Activated T-helper 1 cell treated with anti-CD3 and anti-CD28 coated beads, Interleukin-12 subunit alpha, Interleukin-12 subunit beta, Interleukin-2, Interleukin-4 antibody, amounts not matched to agents 30 ng/mL and 10 ng/mL and 1 ng/mL, durations not matched to agents 14 hours and 24 hours and 36 hours (primary cell): ENCODE results near the gene PRDM15. TPM values are rescaled to one million over a fixed set of nuclear protein-coding genes. Genes with fewer than 3 reads are reported as not detected.

Experiments
- DNase-seq: peaks from one replicate; pipeline ENCODE4 v3.0.0; 2021; ENCODE audit warnings: low spot score
- H3K27ac Mint-ChIP-seq: one replicate; pipeline ENCODE4 v1.8.0; 2021; ENCODE audit warnings: mild to moderate bottlenecking, mixed read lengths
- H3K27me3 Mint-ChIP-seq: one replicate; pipeline ENCODE4 v1.8.0; 2022; ENCODE audit warnings: mild to moderate bottlenecking, moderate library complexity, mixed read lengths; ENCODE audit not compliant: insufficient read depth
- H3K36me3 Mint-ChIP-seq: one replicate; pipeline ENCODE4 v1.8.0; 2021; ENCODE audit warnings: low read depth, mixed read lengths
- H3K4me1 Mint-ChIP-seq: one replicate; pipeline ENCODE4 v1.8.0; 2021; ENCODE audit warnings: low read depth, mixed read lengths
- H3K4me3 Mint-ChIP-seq: one replicate; pipeline ENCODE4 v1.8.0; 2021; ENCODE audit warnings: mild to moderate bottlenecking, moderate library complexity, mixed read lengths
- H3K9me3 Mint-ChIP-seq: one replicate; pipeline ENCODE4 v1.8.0; 2021; ENCODE audit warnings: mixed read lengths
- intact Hi-C: fragments of 100-400 bp; cut with micrococcal nuclease; formaldehyde crosslinking; loops from one replicate; pipeline ENCODE4 v1.15.1; 2024
- total RNA-seq: library from RNA; stranded (reverse); gene quantifications from 2 replicates; pipeline ENCODE4 v1.2.3, GENCODE V29; 2022

Gene PRDM15
- total RNA-seq, 1 donor from 2014 or later, result 18.1 TPM

- intact Hi-C loops, result no loop called here
- Mint-ChIP-seq H3K27me3 (no peaks in the 10 kb centered on the region), H3K4me1 (no peaks in the 10 kb centered on the region), H3K9me3 (no peaks in the 10 kb centered on the region), H3K36me3 (no peaks in the 10 kb centered on the region), H3K4me3 (no peak overlapping the region), H3K27ac (no peak overlapping the region)
- DNase-seq, result no peak
Measured at GRCh38 chr21:41754479-41754891, 124.7 kb downstream of the PRDM15 start.

DNA sequence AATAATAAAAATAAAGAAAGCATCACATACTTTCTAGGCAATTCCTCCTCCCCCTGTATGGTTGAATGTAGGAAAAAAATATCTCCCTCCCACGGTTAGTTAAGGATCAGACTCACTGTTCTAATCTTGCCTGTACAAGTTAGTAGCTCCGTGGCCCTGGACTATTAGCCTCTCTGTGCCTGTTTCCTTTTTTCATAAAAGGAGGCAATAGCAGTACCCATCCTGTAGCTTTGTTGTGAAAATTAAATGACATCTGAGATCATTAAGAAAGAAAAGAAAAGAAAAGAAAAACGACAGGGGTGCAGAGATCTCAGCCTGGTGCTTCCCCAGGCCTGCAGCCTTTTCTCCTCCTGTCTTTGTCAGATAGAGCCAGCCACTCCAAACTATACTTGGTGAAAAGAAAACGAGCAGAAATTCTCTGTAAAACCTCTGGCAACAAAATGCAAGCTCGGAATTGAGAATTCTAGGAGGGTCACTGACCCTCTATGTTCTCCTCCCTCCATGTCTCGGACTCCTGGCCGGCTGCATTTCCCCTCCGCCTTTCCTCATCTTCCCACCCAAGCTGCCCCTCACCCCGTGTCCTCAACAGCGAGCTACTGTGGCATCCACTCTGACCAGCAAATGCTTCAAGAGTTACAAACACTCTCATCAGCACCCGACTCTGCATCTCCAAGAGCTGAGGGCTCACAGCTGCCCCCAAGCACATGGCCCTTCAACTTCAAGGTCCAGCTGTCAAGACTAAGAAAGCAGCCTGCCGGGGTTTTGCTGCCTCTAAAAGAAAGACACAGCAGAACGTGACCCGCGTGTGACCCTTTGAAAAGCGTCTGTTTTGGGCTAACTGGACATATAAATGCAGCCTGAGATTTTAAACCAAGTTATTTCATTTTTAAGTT is 125.9 kb downstream of the PRDM15 start:
- DNase-seq, result no peak
- H3K4me1 Mint-ChIP-seq, result no peaks in the 10 kb centered on the region
- no peaks in the 10 kb centered on the region for H3K9me3 Mint-ChIP-seq
- no peaks in the 10 kb centered on the region for H3K27me3 Mint-ChIP-seq
- no peaks in the 10 kb centered on the region for H3K36me3 Mint-ChIP-seq
- H3K27ac Mint-ChIP-seq, result no peak overlapping the region
- intact Hi-C loops, result no loop called here
- no peak overlapping the region for H3K4me3 Mint-ChIP-seq

DNA sequence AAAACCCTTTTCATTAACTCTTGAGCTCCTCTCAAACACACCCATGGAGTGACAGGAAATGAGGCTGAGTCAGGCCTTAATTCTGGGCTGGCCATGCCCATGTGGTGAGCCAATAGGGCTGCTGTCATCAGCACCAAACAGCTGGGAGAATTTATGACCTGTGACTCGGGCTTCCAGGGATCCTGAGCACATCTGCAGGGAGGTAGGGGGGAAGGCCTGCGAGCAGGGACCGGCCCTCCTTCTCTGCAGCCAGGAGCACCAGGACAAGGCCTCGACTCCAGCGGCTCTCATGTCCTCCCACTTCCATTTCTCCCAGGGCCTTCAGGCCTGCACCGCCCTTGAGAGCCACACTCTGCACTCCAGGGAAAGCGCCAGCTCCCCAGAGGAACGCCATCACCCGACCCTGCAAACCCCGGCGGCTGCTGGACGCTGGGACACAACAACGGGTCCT is 126.9 kb downstream of the PRDM15 start:
- Mint-ChIP-seq H3K36me3 (no peaks in the 10 kb centered on the region), H3K4me1 (no peaks in the 10 kb centered on the region), H3K27ac (no peak overlapping the region), H3K27me3 (no peaks in the 10 kb centered on the region), H3K4me3 (no peak overlapping the region), H3K9me3 (no peaks in the 10 kb centered on the region)
- DNase-seq, result no peak
- intact Hi-C loops, result no loop called here

DNA sequence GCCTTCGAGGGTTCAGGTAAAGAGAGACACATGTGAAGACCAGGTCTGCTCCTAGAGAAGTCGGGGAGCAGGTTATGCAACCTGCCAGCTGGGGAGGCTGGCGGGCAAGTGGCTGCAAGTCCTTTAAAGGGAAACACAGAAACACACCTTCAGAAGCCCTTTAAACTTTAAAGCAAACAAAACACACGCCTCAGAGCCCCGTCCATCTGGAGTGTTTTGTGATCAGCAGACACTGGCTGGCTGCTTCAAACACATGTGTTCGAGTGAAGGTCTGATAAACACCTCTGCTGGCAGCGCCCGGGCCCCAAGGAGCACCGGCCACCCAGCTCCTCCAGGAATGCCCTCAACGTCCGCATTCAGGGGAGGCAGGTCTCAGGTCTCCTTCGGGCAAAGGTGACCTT is 127.5 kb downstream of the PRDM15 start:
- Mint-ChIP-seq H3K27ac (no peak overlapping the region), H3K36me3 (no peaks in the 10 kb centered on the region), H3K4me1 (no peaks in the 10 kb centered on the region), H3K4me3 (no peak overlapping the region), H3K27me3 (no peaks in the 10 kb centered on the region), H3K9me3 (no peaks in the 10 kb centered on the region)
- no peak for DNase-seq
- intact Hi-C loops, result no loop called here

DNA sequence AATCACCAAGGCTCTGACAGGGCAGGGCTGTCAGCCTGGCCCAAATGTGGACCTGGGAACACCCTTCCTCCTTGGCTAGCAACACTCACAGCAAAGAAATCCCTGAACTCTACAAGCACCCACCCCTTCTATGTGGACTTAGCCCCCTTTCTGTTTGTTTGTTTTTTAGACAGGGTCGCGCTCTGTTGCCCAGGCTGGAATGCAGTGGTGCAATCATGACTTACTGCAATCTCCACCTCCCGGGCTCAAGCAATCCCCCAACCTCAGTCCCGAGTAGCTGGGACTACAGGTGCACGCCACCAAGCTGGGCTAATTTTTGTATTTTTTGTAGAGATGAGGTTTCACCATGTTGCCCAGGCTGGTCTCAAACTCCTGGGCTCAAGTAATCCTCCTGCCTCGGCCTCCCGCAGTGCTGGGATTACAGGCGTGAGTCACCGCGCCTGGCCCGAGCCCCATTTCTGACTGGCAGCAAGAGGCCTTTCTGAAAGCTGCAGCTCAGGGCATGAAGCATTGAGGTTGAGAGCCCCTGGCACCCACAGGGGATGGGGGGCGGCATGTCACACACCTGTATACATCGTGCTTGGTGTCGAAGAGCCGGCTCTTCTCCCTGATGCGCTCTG is 128.5 kb downstream of the PRDM15 start:
- Mint-ChIP-seq H3K4me3 (no peak overlapping the region), H3K27ac (no peak overlapping the region), H3K27me3 (no peaks in the 10 kb centered on the region), H3K4me1 (no peaks in the 10 kb centered on the region), H3K9me3 (no peaks in the 10 kb centered on the region), H3K36me3 (no peaks in the 10 kb centered on the region)
- DNase-seq, result no peak
- intact Hi-C loops, result no loop called here

DNA sequence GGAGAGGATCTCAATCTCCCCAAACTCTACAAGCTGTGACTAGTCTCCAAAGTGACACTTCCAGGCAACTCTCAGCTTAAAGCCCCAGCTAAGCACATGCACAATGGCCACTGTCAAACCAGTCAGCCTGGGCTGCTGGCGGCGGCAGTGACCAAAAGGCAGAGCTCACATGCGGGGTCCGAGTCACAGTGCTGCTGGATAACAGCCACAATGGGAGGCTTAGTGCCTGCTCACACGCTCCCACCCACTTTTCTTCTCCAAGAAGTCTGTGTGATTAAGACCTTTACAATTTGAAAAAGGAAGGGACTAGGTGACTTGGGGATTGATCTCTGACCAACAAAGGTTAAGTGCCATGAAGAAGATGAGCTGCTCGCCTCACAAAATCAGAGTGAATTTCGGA is 129.1 kb downstream of the PRDM15 start:
- intact Hi-C loops, result no loop called here
- H3K4me1 Mint-ChIP-seq, result no peaks in the 10 kb centered on the region
- DNase-seq, result no peak
- H3K4me3 Mint-ChIP-seq, result no peak overlapping the region
- no peaks in the 10 kb centered on the region for H3K27me3 Mint-ChIP-seq
- H3K9me3 Mint-ChIP-seq, result no peaks in the 10 kb centered on the region
- H3K36me3 Mint-ChIP-seq, result no peaks in the 10 kb centered on the region
- no peak overlapping the region for H3K27ac Mint-ChIP-seq

DNA sequence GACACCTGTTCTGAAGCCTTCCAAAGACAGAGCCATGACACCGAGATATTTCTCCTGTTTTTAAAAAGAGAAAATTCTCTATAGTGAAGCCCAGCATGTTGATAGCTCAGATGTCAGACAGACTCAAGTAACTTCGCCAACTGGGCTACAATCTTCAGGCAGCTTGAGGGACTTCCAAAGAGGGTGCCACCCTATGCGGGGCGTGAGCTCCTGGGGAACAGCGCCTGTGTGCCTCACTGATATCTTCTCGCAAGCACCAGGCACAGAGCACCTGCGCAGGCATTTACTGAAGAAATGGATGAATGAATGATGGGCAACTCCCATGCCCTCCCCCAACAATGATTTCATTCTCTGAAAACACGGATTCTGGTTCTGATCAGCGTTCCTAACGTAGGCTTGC is 129.9 kb downstream of the PRDM15 start:
- Mint-ChIP-seq H3K9me3 (no peaks in the 10 kb centered on the region), H3K36me3 (no peaks in the 10 kb centered on the region), H3K4me1 (no peaks in the 10 kb centered on the region), H3K4me3 (no peak overlapping the region), H3K27me3 (no peaks in the 10 kb centered on the region), H3K27ac (no peak overlapping the region)
- no peak for DNase-seq
- intact Hi-C loops, result no loop called here

Other genes starting within 250 kb of the PRDM15 start
- not detected in 2 replicates for gene RIPK4, start 112.3 kb downstream of the PRDM15 start, total RNA-seq
- gene C2CD2, start 74.7 kb upstream of the PRDM15 start, total RNA-seq, result 9.5 and 10.2 TPM in 2 replicates
- gene ZBTB21, start 131.0 kb upstream of the PRDM15 start, total RNA-seq, result 31.8 and 33.8 TPM in 2 replicates
- not detected in 2 replicates for gene UMODL1, start 192.0 kb upstream of the PRDM15 start, total RNA-seq